Natural killer cell (primary cell): Measurements from ENCODE around the gene VPS37B. TPM values are rescaled to one million over a fixed set of nuclear protein-coding genes. Genes with fewer than 3 reads are reported as not detected.

ENCODE experiments used
- ATAC-seq, 3 donors: fragments of 150-1000 bp in 2 of 3; fragments of 200-7000 bp in 1 of 3; cut with Tn5 transposase; 1 replicate in 1 of 3; 2 replicates in 2 of 3; pipeline ENCODE4 v1.10.0; 2021; ENCODE audit warnings: mild to moderate bottlenecking in 2 of 3, moderate library complexity in 2 of 3
- DNase-seq, 2 donors: peaks; one replicate each; pipeline versions ENCODE4 v3.0.0 to v3.0.0-alpha.2; 2013 to 2021; ENCODE audit warnings: mixed read lengths in 1 of 2
- H3K27ac ChIP-seq: one replicate; pipeline ENCODE4 v1.5.1; 2013; ENCODE audit warnings: mild to moderate bottlenecking, low read length
- H3K27me3 ChIP-seq: one replicate; pipeline ENCODE4 v1.6.1; 2013; ENCODE audit warnings: low read length; ENCODE audit not compliant: control insufficient read depth, insufficient read depth
- H3K36me3 ChIP-seq: one replicate; pipeline ENCODE4 v1.6.1; 2013; ENCODE audit warnings: low read length; ENCODE audit not compliant: control insufficient read depth, insufficient read depth
- H3K4me1 ChIP-seq: one replicate; pipeline ENCODE4 v1.6.1; 2013; ENCODE audit warnings: low read length; ENCODE audit not compliant: control insufficient read depth, insufficient read depth
- H3K4me3 ChIP-seq: one replicate; pipeline ENCODE4 v1.5.1; 2013; ENCODE audit warnings: low read length
- H3K9me3 ChIP-seq: one replicate; pipeline ENCODE4 v1.6.1; 2013; ENCODE audit warnings: low read length; ENCODE audit not compliant: control insufficient read depth, insufficient read depth
- H3K27ac Mint-ChIP-seq, 2 donors: one replicate each; pipeline ENCODE4 v1.8.0; 2022; ENCODE audit warnings: mild to moderate bottlenecking in 2 of 2, mixed read lengths in 2 of 2, moderate library complexity in 1 of 2
- H3K27me3 Mint-ChIP-seq, 2 donors: one replicate each; pipeline ENCODE4 v1.8.0; 2022; ENCODE audit warnings: low read depth in 2 of 2, mixed read lengths in 2 of 2
- H3K36me3 Mint-ChIP-seq: one replicate; pipeline ENCODE4 v1.8.0; 2022; ENCODE audit warnings: mixed read lengths
- H3K4me1 Mint-ChIP-seq, 2 donors: one replicate each; pipeline ENCODE4 v1.8.0; 2022; ENCODE audit warnings: mixed read lengths in 2 of 2
- H3K4me3 Mint-ChIP-seq: one replicate; pipeline ENCODE4 v1.8.0; 2022; ENCODE audit warnings: mild to moderate bottlenecking, moderate library complexity, mixed read lengths
- H3K9me3 Mint-ChIP-seq, 2 donors: one replicate each; pipeline ENCODE4 v1.8.0; 2022; ENCODE audit warnings: mixed read lengths in 2 of 2
- WGBS: methylation state at CpG from one replicate; pipeline ENCODE4 v1.1.7; 2013; ENCODE audit warnings: missing lambda C conversion rate; ENCODE audit not compliant: insufficient coverage; 5-methylcytosine and 5-hydroxymethylcytosine counted together
- intact Hi-C: fragments of 100-400 bp; cut with micrococcal nuclease; formaldehyde crosslinking; loops from one replicate; pipeline ENCODE4 v1.14.2; 2022
- total RNA-seq, 4 donors: library from RNA; stranded (reverse); fragments of 120-200 nt in 1 of 4; gene quantifications; one replicate each; pipeline versions ENCODE4 v1.2.3 to v1.2.4, GENCODE V29; 2013 to 2022
- TF ChIP-seq, protein P1 (sequence below): fragments of 200-600 bp; IDR thresholded peaks from one replicate; pipeline ENCODE4 v1.8.0; 2022; ENCODE audit warnings: antibody characterized with exemption

VPS37B gene
- total RNA-seq, 3 donors from 2014 or later (not counting 1 experiment from before 2014, with no cell fraction given): 142 to 167 (median 165) TPM

DNA sequence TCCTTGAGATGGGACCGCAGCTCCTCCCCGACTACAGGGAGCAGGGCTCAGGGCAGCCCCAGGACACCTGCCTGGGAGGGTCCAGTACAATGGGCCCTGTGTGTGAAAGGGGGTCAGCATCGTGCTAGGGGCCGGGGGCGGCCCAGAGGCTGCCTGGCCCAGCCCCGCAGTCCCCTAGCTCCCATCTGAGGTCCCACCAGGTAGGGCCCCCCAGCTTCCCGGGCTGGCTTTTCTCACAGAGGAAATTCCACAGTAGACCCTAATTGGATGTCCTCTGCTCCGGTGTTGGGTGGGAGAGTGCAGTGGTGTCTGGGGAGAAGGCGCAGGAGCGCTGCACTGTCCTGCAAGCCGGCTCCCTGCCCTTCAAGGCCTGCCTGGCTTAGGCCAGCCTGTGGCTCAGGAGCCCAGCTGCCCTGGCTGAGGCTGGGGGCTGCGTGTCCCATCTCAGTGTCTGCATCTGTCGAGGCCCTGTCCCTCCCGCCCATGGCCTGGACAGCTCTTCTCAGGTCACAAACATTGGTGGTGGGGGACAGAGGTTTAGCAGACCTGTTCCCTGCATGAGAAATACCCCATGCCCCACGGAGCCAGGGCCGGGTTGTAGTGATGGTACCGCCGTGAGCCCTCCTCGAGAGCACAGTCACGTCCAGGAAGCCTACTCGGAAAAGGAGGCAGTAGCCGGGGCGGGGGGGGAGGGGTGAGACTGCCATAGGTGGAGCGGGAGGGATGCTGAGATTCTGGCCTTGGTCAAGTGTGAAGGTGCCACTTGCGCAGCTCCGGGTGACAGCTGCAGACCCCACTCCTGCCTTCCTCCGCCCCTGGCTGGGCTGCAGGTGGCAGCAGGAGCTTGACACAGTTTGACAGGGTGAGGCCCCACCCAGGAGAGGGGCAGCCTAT is 49.1 kb downstream of the VPS37B start:
- 94% methylated on average over 27 of the region's 27 CpGs for WGBS
- Histone ChIP-seq H3K4me1 (no peaks in the 10 kb centered on the region), H3K27me3 (no peaks in the 10 kb centered on the region), H3K36me3 (peaks cover 6% of the 10 kb centered on the region), H3K4me3 (no peak overlapping the region), H3K27ac (no peak overlapping the region), H3K9me3 (no peaks in the 10 kb centered on the region)
- Mint-ChIP-seq H3K4me1 (peaks cover 2 to 3% of the 10 kb centered on the region in 2 donors), H3K4me3 (no peak overlapping the region), H3K9me3 (no peaks in the 10 kb centered on the region), H3K27ac (no peak overlapping the region), H3K27me3 (no peaks in the 10 kb centered on the region), H3K36me3 (no peaks in the 10 kb centered on the region)
- ATAC-seq (no peak), DNase-seq (no peak)
- TF ChIP-seq, protein P1, sequence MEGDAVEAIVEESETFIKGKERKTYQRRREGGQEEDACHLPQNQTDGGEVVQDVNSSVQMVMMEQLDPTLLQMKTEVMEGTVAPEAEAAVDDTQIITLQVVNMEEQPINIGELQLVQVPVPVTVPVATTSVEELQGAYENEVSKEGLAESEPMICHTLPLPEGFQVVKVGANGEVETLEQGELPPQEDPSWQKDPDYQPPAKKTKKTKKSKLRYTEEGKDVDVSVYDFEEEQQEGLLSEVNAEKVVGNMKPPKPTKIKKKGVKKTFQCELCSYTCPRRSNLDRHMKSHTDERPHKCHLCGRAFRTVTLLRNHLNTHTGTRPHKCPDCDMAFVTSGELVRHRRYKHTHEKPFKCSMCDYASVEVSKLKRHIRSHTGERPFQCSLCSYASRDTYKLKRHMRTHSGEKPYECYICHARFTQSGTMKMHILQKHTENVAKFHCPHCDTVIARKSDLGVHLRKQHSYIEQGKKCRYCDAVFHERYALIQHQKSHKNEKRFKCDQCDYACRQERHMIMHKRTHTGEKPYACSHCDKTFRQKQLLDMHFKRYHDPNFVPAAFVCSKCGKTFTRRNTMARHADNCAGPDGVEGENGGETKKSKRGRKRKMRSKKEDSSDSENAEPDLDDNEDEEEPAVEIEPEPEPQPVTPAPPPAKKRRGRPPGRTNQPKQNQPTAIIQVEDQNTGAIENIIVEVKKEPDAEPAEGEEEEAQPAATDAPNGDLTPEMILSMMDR: no peak
- intact Hi-C loops: no loop called here

DNA sequence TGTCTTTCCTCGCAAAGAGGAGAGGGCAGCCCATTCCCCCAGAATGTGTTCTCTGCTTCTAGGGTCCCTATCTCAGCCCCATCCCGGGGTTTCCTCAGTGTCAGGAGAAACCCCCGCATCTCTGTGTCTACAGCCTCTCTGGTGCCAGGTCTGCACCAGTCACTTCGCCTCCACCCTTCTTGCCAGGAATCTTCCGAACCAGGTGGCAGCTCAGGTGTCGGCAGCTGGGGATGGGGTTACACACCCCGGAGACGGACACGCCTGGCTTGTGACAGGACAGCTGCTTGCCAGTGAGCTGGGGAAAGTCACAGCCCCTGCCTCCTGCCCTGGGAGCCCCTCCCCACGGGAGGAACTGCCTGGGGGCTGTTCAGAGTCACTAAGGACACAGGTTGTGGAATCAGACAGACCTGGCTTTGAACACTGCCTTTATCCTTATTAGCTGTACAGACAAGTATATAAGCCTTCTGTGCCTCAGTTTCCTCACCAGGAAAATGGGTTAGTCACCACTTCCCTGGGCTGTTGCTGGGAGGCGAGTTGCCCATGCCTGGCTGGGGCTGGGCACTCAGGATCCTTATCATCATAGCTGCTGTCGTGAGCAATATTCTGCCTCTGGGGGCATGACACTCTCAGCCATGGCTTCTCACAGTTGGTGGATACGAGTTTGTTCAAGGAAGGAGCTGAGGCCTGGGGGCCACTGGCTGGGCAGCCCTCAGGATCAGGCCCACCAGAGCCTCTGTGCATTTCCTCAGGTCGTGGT is 49.9 kb downstream of the VPS37B start:
- Mint-ChIP-seq H3K4me1 (peaks cover 10% of the 10 kb centered on the region in 2 donors), H3K27me3 (no peaks in the 10 kb centered on the region), H3K36me3 (no peaks in the 10 kb centered on the region), H3K4me3 (no peak overlapping the region), H3K27ac (no peak overlapping the region), H3K9me3 (no peaks in the 10 kb centered on the region)
- Histone ChIP-seq H3K27ac (no peak overlapping the region), H3K36me3 (peaks cover 4% of the 10 kb centered on the region), H3K27me3 (no peaks in the 10 kb centered on the region), H3K9me3 (no peaks in the 10 kb centered on the region), H3K4me3 (no peak overlapping the region), H3K4me1 (no peaks in the 10 kb centered on the region)
- DNase-seq (no peak), ATAC-seq (no peak)
- intact Hi-C loops: no loop called here
- TF ChIP-seq, protein P1: no peak
- WGBS: 91% methylated on average over 14 of the region's 14 CpGs

DNA sequence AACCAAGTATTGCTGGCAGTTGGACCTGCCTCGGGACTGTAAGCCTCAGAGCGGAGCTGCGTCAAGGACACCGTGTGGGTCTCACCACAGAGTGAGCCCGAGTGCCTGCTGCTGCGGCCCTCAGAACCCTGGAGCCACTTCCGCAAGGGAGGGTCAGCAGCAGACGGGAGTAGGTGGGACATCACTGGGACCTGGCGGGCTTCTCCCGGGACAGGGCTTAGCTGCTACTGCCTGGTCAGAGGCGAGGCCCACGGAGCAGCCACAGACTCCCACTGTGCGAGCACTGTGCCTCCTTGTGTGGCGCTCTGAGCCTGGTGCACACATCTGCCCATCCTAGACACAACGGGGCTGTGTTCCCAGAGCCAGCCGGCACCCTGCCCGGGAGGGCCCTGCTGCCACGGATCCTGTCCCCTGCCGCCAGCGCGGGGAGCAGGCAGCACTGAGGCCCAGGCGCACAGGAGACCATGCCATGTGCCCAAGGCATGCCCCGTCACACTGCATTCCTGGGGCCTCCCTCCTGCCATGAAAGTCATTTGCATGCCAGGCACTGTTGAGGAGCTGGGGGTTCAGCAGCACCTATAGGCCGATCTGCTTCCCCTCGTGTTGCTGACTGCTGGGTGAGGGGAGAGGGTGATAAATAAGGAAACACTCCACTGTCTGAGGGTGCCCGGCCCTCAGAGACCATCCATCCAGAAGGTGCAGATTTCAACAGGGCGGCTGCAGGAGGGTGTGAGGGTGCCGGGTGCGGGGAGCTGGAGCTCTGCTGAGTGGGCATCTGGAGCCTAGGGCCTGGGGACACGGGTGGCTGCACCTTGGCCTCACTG is 50.7 kb downstream of the VPS37B start:
- H3K9me3 Mint-ChIP-seq: no peaks in the 10 kb centered on the region
- no peak for DNase-seq
- Histone ChIP-seq H3K36me3 (no peaks in the 10 kb centered on the region), H3K27ac (no peak overlapping the region), H3K9me3 (no peaks in the 10 kb centered on the region), H3K27me3 (no peaks in the 10 kb centered on the region), H3K4me1 (no peaks in the 10 kb centered on the region), H3K4me3 (no peak overlapping the region)
- no peaks in the 10 kb centered on the region for H3K27me3 Mint-ChIP-seq
- H3K36me3 Mint-ChIP-seq: no peaks in the 10 kb centered on the region
- WGBS: 94% methylated on average over 30 of the region's 30 CpGs
- TF ChIP-seq, protein P1: no peak
- peaks cover 13 to 16% of the 10 kb centered on the region in 2 donors for H3K4me1 Mint-ChIP-seq
- no peak overlapping the region for H3K27ac Mint-ChIP-seq
- H3K4me3 Mint-ChIP-seq: no peak overlapping the region
- intact Hi-C loops: no loop called here
- ATAC-seq: no peak
